ENCODE data around the gene OR2Z1.

The OR2Z1 gene

GRCh38 chr19:8721334-8721733, at the start of gene OR2Z1:
OR2Z1 (plus strand) TSS chr19:8721634; CDS start chr19:8731029, 9,395 bp downstream.
- no peak for DNase-seq (ENCODE audit: low read depth, low spot score)

- DNase-seq (ENCODE audit: low read depth, low spot score): no peak
Measured at GRCh38 chr19:8673276-8673891, 48.0 kb upstream of the OR2Z1 start.

- DNase-seq (ENCODE audit: low read depth, low spot score): no peak
Measured at GRCh38 chr19:8675066-8675465, 46.4 kb upstream of the OR2Z1 start.

GRCh38 chr19:8678244-8678807, 43.1 kb upstream of the OR2Z1 start:
- no peak for DNase-seq (ENCODE audit: low read depth, low spot score)

GRCh38 chr19:8680676-8681344, 40.6 kb upstream of the OR2Z1 start:
- no peak for DNase-seq (ENCODE audit: low read depth, low spot score)

- no peak for DNase-seq (ENCODE audit: low read depth, low spot score)
Measured at GRCh38 chr19:8681345-8682029, 39.9 kb upstream of the OR2Z1 start.

- no peak for DNase-seq (ENCODE audit: low read depth, low spot score)
Measured at GRCh38 chr19:8682472-8682871, 39.0 kb upstream of the OR2Z1 start.

- no peak for DNase-seq (ENCODE audit: low read depth, low spot score)
Measured at GRCh38 chr19:8682931-8683330, 38.5 kb upstream of the OR2Z1 start.

GRCh38 chr19:8684001-8684902, 37.2 kb upstream of the OR2Z1 start:
- DNase-seq (ENCODE audit: low read depth, low spot score): no peak

GRCh38 chr19:8686549-8686948, 34.9 kb upstream of the OR2Z1 start:
- DNase-seq (ENCODE audit: low read depth, low spot score): no peak

GRCh38 chr19:8688930-8689329, 32.5 kb upstream of the OR2Z1 start:
- no peak for DNase-seq (ENCODE audit: low read depth, low spot score)

GRCh38 chr19:8690753-8691539, 30.5 kb upstream of the OR2Z1 start:
- no peak for DNase-seq (ENCODE audit: low read depth, low spot score)

- DNase-seq (ENCODE audit: low read depth, low spot score): no peak
Measured at GRCh38 chr19:8695501-8695900, 25.9 kb upstream of the OR2Z1 start.

- no peak for DNase-seq (ENCODE audit: low read depth, low spot score)
Measured at GRCh38 chr19:8695911-8696310, 25.5 kb upstream of the OR2Z1 start.

- DNase-seq (ENCODE audit: low read depth, low spot score): no peak
Measured at GRCh38 chr19:8696993-8697392, 24.4 kb upstream of the OR2Z1 start.

GRCh38 chr19:8697671-8698432, 23.6 kb upstream of the OR2Z1 start:
- DNase-seq (ENCODE audit: low read depth, low spot score): no peak

GRCh38 chr19:8698433-8699063, 22.9 kb upstream of the OR2Z1 start, which contains the start of gene ACTL9:
ACTL9 (minus strand) TSS chr19:8698795; CDS start chr19:8698701, 94 bp downstream.
- DNase-seq (ENCODE audit: low read depth, low spot score): no peak

- DNase-seq (ENCODE audit: low read depth, low spot score): no peak
Measured at GRCh38 chr19:8699908-8700307, 21.5 kb upstream of the OR2Z1 start.

- DNase-seq (ENCODE audit: low read depth, low spot score): no peak
Measured at GRCh38 chr19:8700956-8701355, 20.5 kb upstream of the OR2Z1 start.
